GM12878 (cell line): ENCODE data around the gene TOR1B.

Experiments
- ESRRA ChIP-seq: IDR thresholded peaks from 2 replicates; pipeline ENCODE4 v1.6.1; 2012; ENCODE audit warnings: mild to moderate bottlenecking, low read length, improper control_type of control experiment
- EZH2 ChIP-seq: IDR thresholded peaks from 2 replicates; pipeline ENCODE4 v1.6.1; 2012; ENCODE audit warnings: low read depth, mild to moderate bottlenecking, control low read depth, inconsistent platforms, low read length, borderline replicate concordance; ENCODE audit not compliant: control insufficient read depth
- TCF12 ChIP-seq: IDR thresholded peaks from 2 replicates; pipeline ENCODE4 v1.6.1; 2011; ENCODE audit warnings: low read depth, mild to moderate bottlenecking, low read length
- YY1 ChIP-seq: IDR thresholded peaks from 2 replicates; pipeline ENCODE4 v1.6.1; 2011; ENCODE audit warnings: low read depth, mild to moderate bottlenecking, low read length

DNA sequence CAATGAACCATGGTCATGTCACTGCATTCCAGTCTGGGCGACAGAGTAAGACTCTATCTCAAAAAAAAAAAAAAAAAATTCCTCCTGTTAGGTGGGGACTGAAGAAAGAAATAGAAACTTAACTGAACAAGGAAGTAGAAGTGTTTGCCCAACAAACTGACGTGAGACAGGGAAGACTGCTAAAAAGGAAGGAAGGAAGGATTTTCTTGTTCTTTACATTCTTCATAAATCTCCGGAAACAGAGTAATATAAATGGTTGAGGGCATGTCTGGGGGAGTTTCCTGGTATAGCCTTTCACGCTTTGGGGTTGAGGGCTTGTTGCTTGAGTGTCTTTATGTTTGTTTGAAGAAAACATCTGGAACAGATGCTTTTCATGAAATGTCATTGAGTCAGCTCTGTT is 3.1 kb downstream of the TOR1B start:
- TF ChIP-seq ESRRA = no peak
- no peak for TF ChIP-seq YY1
- no peak for TF ChIP-seq EZH2
- TF ChIP-seq TCF12 = no peak
